ENCODE results near the gene SLC39A13. TPM values are rescaled to one million over a fixed set of nuclear protein-coding genes. Genes with fewer than 3 reads are reported as not detected.

The SLC39A13 gene
- total RNA-seq, 1 donor from 2014 or later, result 140 TPM

- no peak for DNase-seq (ENCODE audit: low read depth)
Measured at GRCh38 chr11:47453365-47453764, 45.0 kb downstream of the SLC39A13 start.

DNA sequence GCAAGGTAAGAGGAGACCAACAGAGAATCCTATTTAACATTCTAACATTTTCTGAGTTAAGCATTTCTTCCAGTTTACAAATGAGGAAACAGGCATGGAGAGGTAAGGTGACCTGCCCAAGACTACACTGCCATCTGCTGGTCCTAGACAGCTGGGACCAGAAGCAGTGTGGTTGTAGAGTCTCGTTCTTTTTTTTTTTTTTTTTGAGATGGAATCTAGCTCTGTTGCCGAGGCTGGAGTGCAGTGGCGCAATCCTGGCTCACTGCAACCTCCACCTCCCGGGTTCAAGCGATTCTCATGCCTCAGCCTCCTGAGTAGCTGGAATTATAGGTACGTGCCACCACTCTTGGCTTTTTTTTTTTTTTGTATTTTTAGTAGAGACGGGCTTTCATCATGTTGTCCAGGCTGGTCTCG is 45.9 kb downstream of the SLC39A13 start:
- DNase-seq (ENCODE audit: low read depth), result peak; percentile 86

GRCh38 chr11:47460571-47461235 is 52.3 kb downstream of the SLC39A13 start:
- DNase-seq (ENCODE audit: low read depth), result no peak

GRCh38 chr11:47461876-47462275 is 53.5 kb downstream of the SLC39A13 start:
- no peak for DNase-seq (ENCODE audit: low read depth)

GRCh38 chr11:47464483-47464882 is 56.1 kb downstream of the SLC39A13 start:
- no peak for DNase-seq (ENCODE audit: low read depth)

Other genes with a start within 250 kb of the SLC39A13 start
- 116 and 242 TPM in 2 replicates for gene ARFGAP2, start 231.7 kb upstream of the SLC39A13 start, total RNA-seq
- gene PACSIN3, start 222.2 kb upstream of the SLC39A13 start, total RNA-seq, result 29.8 and 44.6 TPM in 2 replicates
- gene DDB2, start 193.6 kb upstream of the SLC39A13 start, total RNA-seq, result 23.6 and 25.1 TPM in 2 replicates
- gene ACP2, start 159.8 kb upstream of the SLC39A13 start, total RNA-seq, result 38.0 and 40.5 TPM in 2 replicates
- 14.2 and 17.3 TPM in 2 replicates for gene NR1H3, start 150.6 kb upstream of the SLC39A13 start, total RNA-seq
- 7.1 and 23.8 TPM in 2 replicates for gene MADD, start 138.5 kb upstream of the SLC39A13 start, total RNA-seq
- not detected in 2 replicates for gene MYBPC3, start 55.9 kb upstream of the SLC39A13 start, total RNA-seq
- not detected in 2 replicates for gene SPI1, start 30.0 kb upstream of the SLC39A13 start, total RNA-seq
- 169 and 186 TPM in 2 replicates for gene PSMC3, start 17.8 kb downstream of the SLC39A13 start, total RNA-seq
- gene RAPSN, start 40.5 kb downstream of the SLC39A13 start, total RNA-seq, result 0.10 and 0.17 TPM in 2 replicates
- gene CELF1, start 144.5 kb downstream of the SLC39A13 start, total RNA-seq, result 76.8 and 137 TPM in 2 replicates
- gene PTPMT1, start 157.0 kb downstream of the SLC39A13 start, total RNA-seq, result 94.0 and 135 TPM in 2 replicates
- gene KBTBD4, start 170.4 kb downstream of the SLC39A13 start, total RNA-seq, result 28.1 and 31.7 TPM in 2 replicates
- gene NDUFS3, start 170.5 kb downstream of the SLC39A13 start, total RNA-seq, result 61.1 and 64.7 TPM in 2 replicates
- not detected in 2 replicates for gene FAM180B, start 178.1 kb downstream of the SLC39A13 start, total RNA-seq
- not detected in 2 replicates for gene C1QTNF4, start 185.8 kb downstream of the SLC39A13 start, total RNA-seq
- gene MTCH2, start 234.0 kb downstream of the SLC39A13 start, total RNA-seq, result 104 and 109 TPM in 2 replicates

Measured in renal cortical epithelial cell (primary cell).